SU-DHL-6 (cell line): Measurements from ENCODE around the gene MRPL39.

Experiments used
- CTCF ChIP-seq: fragments of 200-600 bp; sonication (generic); IDR thresholded peaks from one replicate; pipeline ENCODE4 v1.5.1; 2017; ENCODE audit warnings: antibody characterized with exemption, mild to moderate bottlenecking, low read length, moderate library complexity; ENCODE audit not compliant: insufficient read depth, poor library complexity, severe bottlenecking
- EZH2phosphoT487 ChIP-seq: fragments of 200-600 bp; sonication (generic), shearing (Covaris generic); conservative IDR thresholded peaks from 2 replicates; pipeline ENCODE4 v1.6.1; 2018; ENCODE audit warnings: mild to moderate bottlenecking, antibody characterized with exemption, low read length, moderate library complexity, mixed read lengths

- TF ChIP-seq CTCF (no peak), EZH2phosphoT487 (no peak)
Observed at GRCh38 chr21:25580912-25581260, 26.4 kb downstream of the MRPL39 start.
